GM12801 (cell line): ENCODE measurements around the gene VEZT.

Source experiments
- TF ChIP-seq, protein P1 (sequence below): IDR thresholded peaks from one replicate; pipeline ENCODE4 v1.5.1; 2011; ENCODE audit warnings: control low read depth; ENCODE audit not compliant: insufficient read length; ENCODE audit errors: extremely low read depth

Gene VEZT

DNA sequence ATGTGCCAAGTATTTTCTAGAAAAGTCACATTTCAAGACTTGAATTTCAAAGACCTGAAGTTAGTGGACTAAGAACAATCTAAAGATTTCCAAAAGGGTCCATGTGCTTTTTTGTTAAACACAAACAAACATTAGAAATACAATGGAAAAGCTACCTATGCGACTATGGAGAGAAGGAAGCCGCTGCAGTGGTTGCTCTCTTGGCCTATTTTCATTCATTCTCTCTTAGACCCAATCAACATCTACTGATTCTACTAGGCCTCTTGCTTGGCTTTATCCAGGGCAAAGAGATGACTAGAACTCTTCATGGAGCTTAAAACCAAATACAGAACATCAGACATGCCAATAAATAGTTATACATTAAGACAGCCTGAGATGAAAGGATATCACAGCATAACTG, 10.2 kb upstream of the VEZT start:
- TF ChIP-seq, protein P1, sequence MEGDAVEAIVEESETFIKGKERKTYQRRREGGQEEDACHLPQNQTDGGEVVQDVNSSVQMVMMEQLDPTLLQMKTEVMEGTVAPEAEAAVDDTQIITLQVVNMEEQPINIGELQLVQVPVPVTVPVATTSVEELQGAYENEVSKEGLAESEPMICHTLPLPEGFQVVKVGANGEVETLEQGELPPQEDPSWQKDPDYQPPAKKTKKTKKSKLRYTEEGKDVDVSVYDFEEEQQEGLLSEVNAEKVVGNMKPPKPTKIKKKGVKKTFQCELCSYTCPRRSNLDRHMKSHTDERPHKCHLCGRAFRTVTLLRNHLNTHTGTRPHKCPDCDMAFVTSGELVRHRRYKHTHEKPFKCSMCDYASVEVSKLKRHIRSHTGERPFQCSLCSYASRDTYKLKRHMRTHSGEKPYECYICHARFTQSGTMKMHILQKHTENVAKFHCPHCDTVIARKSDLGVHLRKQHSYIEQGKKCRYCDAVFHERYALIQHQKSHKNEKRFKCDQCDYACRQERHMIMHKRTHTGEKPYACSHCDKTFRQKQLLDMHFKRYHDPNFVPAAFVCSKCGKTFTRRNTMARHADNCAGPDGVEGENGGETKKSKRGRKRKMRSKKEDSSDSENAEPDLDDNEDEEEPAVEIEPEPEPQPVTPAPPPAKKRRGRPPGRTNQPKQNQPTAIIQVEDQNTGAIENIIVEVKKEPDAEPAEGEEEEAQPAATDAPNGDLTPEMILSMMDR: no peak

DNA sequence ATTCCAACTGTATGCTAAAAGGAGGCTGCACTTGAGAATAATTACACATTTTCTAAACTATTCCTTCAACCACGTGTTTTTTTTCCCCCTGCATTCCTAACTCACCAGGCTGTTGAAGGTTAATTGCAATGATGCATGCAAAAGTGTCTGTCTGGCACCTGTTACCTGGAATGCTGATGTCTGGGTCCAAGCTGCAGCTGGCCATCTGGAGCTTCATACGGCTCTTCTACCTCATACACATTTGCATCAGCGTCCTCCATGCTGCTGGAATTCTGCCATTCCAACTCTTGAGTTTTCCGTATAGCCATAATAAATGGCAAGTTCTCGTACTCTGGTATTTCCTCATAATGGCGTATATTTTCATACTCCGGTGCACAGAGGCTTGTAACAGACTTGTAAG, 8.9 kb upstream of the VEZT start:
- TF ChIP-seq, protein P1: no peak

DNA sequence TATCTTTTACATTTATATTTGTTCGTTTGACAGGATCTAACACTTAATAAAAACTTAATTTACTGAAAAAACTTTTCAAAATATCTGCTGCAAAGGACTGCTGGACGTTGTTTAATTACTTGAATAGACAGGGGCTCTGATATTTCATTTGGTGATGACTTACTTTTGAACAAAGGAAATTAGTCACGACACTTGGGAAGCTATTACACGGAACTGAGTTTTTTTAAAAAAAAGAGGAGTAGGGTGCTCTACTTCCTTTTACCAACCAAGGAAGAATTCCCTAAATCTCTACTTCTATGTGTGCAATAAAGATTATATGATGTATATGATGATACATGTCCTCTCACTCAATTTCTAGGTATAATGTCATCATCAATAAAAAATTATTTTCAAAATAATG, 5.0 kb upstream of the VEZT start:
- TF ChIP-seq, protein P1: no peak

DNA sequence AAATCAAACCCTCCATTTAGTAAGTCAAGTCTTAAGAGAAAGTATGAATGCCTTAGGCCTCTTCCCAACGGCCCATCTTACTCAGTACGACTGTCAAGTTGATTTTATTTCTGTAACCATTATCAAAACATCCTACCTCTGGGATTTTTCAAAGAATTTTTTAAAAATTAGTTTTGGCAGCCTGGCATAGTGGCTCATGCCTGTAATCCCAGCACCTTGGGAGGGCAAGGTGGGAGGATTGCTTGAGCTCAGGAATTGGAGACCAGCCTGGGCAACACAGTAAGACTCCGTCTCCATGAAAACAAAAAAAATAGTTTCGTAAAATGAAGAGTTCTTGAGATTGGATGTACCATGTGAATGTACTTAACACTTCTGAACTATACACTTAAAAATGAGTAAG, 4.5 kb upstream of the VEZT start:
- TF ChIP-seq, protein P1: no peak

DNA sequence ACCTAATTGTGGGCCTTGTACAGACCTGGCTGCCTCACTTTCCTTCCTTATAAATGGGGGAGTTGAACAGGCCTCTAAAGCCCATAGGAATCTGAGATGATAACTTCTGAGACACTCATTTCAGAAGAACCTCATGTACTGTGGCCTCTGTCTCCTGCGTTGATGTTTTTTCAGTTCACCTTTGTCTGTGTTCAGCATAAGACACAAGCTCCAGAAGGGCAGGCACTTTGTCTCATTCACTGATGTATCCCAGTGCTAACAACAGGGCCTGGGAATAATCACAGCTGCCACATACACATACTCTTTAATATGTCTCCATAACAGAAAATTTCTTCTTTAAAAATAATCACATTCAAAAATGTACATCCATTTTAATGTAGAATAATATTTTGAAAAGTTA, 3.7 kb upstream of the VEZT start:
- TF ChIP-seq, protein P1: no peak

DNA sequence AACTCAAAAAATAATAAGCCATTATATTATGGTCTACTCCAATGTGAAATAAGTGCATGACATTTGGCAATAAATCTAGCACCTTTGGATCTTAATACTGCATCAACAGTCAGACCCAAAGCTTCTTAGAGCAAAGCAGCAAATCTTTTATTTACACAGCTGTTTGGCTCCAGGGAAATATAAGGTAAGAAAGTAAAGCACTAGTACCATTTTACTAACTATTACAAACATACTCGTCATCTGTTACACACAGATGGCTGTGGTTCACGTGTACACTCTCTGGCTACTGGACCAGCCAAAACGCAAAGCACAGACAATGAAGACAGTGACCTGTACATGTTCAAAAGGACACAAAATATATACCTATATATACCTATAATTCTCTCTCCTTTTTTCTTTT, 3.1 kb upstream of the VEZT start:
- TF ChIP-seq, protein P1: no peak

DNA sequence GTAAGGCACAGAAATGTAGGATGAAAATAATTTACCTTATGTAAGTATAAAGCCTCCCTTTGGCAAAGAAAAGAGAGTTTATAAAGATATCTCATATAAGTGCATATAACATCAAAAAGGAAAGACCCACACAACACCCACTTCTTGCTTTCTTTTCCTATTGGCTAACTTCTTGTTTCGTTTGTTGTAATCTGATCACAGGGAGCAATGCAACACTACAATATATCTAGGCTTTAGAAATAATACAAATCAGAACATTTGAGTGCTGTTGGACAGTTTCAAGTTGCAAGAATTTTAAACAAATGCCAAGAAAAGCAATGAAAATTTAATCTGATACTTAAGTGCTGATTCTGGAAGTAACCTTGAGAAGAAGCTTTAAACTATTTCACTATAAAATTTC, 1.7 kb upstream of the VEZT start:
- TF ChIP-seq, protein P1: no peak
